SK-N-SH (cell line): ENCODE measurements around the gene ZNF391. TPM values are rescaled to one million over a fixed set of nuclear protein-coding genes. Genes with fewer than 3 reads are reported as not detected.

ENCODE experiments used
- CTCF ChIA-PET: fragments of 300-600, 350-600 bp; formaldehyde crosslinking; extraction: SDS; loops from one replicate; lab custom pipeline; 2021; lab: Yijun Ruan, JAX
- POLR2A ChIA-PET: fragments of 350-600 bp; sonication (Branson Sonifier 250); formaldehyde crosslinking; extraction: SDS; loops from one replicate; lab custom pipeline; 2020; ENCODE audit warnings: antibody characterized with exemption, inconsistent platforms; lab: Yijun Ruan, JAX
- DNase-seq: peaks from one replicate; pipeline ENCODE4 v3.0.0; 2012
- H2AFZ ChIP-seq: fragments of 200-600 bp; sonication (generic); 2 replicates; pipeline ENCODE4 v1.8.1; 2016; ENCODE audit warnings: antibody characterized with exemption, mild to moderate bottlenecking, low read depth
- H3F3A ChIP-seq: fragments of 200-600 bp; sonication (generic); replicated peaks from 2 replicates; pipeline ENCODE3; 2016; ENCODE audit warnings: antibody characterized with exemption, mild to moderate bottlenecking; ENCODE audit not compliant: insufficient read depth
- H3K27ac ChIP-seq, 2 experiments: fragments of 200-500 bp in 1 of 2; fragments of 200-600 bp in 1 of 2; sonication (Bioruptor generic) in 1 of 2; sonication (generic), shearing (Covaris generic) in 1 of 2; 2 replicates each; pipeline versions ENCODE4 v1.5.1 to v1.6.1; 2014 to 2016; ENCODE audit warnings: low read depth in 2 of 2, inconsistent platforms in 1 of 2, low read length in 1 of 2, mild to moderate bottlenecking in 1 of 2, mixed read lengths in 1 of 2
- H3K27me3 ChIP-seq: fragments of 200-600 bp; sonication (generic), shearing (Covaris generic); 2 replicates; pipeline ENCODE4 v1.6.1; 2016; ENCODE audit warnings: mixed run types; ENCODE audit not compliant: insufficient read depth
- H3K36me3 ChIP-seq, 2 experiments: fragments of 200-500 bp in 1 of 2; fragments of 200-600 bp in 1 of 2; sonication (Bioruptor generic) in 1 of 2; sonication (generic) in 1 of 2; replicated peaks in 1 of 2; 2 replicates each; pipeline versions ENCODE3 to v1.5.1; 2014 to 2016; ENCODE audit warnings: low read length in 1 of 2, mild to moderate bottlenecking in 1 of 2; ENCODE audit not compliant: insufficient read depth in 2 of 2, control insufficient read depth in 1 of 2
- H3K4me1 ChIP-seq, 2 experiments: fragments of 200-500 bp in 1 of 2; fragments of 200-600 bp in 1 of 2; sonication (Bioruptor generic) in 1 of 2; sonication (generic), shearing (Covaris generic) in 1 of 2; 2 replicates each; pipeline versions ENCODE4 v1.5.1 to v1.6.1; 2014 to 2016; ENCODE audit warnings: low read depth in 1 of 2, low read length in 1 of 2, mixed run types in 1 of 2; ENCODE audit not compliant: insufficient read depth in 2 of 2, control insufficient read depth in 1 of 2
- H3K4me2 ChIP-seq: fragments of 200-600 bp; sonication (generic), shearing (Covaris generic); 2 replicates; pipeline ENCODE4 v1.6.1; 2017; ENCODE audit warnings: mixed run types
- H3K4me3 ChIP-seq, 2 experiments: fragments of 200-500 bp in 1 of 2; fragments of 200-600 bp in 1 of 2; sonication (Bioruptor generic) in 1 of 2; sonication (generic), shearing (Covaris generic) in 1 of 2; 2 replicates each; pipeline versions ENCODE4 v1.5.1 to v1.8.1; 2014 to 2016; ENCODE audit warnings: low read depth in 2 of 2, inconsistent platforms in 1 of 2, low read length in 1 of 2, mild to moderate bottlenecking in 1 of 2, mixed read lengths in 1 of 2, moderate library complexity in 1 of 2
- H3K79me2 ChIP-seq: fragments of 200-600 bp; sonication (generic); 2 replicates; pipeline ENCODE4 v1.8.1; 2017; ENCODE audit warnings: mild to moderate bottlenecking; ENCODE audit not compliant: insufficient read depth
- H3K9ac ChIP-seq: fragments of 200-600 bp; sonication (generic); 2 replicates; pipeline ENCODE4 v1.6.1; 2017; ENCODE audit warnings: mixed run types
- H3K9me2 ChIP-seq: fragments of 200-600 bp; sonication (generic); 2 replicates; pipeline ENCODE4 v1.6.1; 2017; ENCODE audit warnings: mixed run types
- H3K9me3 ChIP-seq: fragments of 200-600 bp; sonication (generic); 2 replicates; pipeline ENCODE4 v1.6.1; 2017; ENCODE audit warnings: mixed run types, mild to moderate bottlenecking, moderate library complexity
- H4K20me1 ChIP-seq: fragments of 200-600 bp; sonication (generic); 2 replicates; pipeline ENCODE4 v1.6.1; 2017; ENCODE audit warnings: mild to moderate bottlenecking, mixed run types; ENCODE audit not compliant: insufficient read depth
- CHD2 ChIP-seq: fragments of 150-350 bp; IDR thresholded peaks from 2 replicates; pipeline ENCODE4 v1.6.1; 2018; ENCODE audit warnings: low read length; ENCODE audit not compliant: partially characterized antibody
- ELF1 ChIP-seq: IDR thresholded peaks from 2 replicates; pipeline ENCODE4 v1.4.0; 2012
- EP300 ChIP-seq, 2 experiments: IDR thresholded peaks; 2 replicates each; pipeline versions ENCODE4 v1.4.0 to v1.6.1; 2012; ENCODE audit warnings: borderline replicate concordance in 1 of 2, low read depth in 1 of 2, low read length in 1 of 2
- EZH2phosphoT487 ChIP-seq: fragments of 200-600 bp; sonication (generic); IDR thresholded peaks from 2 replicates; pipeline ENCODE4 v1.6.1; 2017; ENCODE audit warnings: low read depth, mixed run types, mild to moderate bottlenecking, antibody characterized with exemption, moderate library complexity, borderline replicate concordance
- FOSL2 ChIP-seq: IDR thresholded peaks from 2 replicates; pipeline ENCODE4 v1.4.0; 2012; ENCODE audit warnings: low read depth, mild to moderate bottlenecking, moderate library complexity, borderline replicate concordance
- FOXM1 ChIP-seq: IDR thresholded peaks from 2 replicates; pipeline ENCODE4 v1.4.0; 2012; ENCODE audit warnings: low read depth, mild to moderate bottlenecking
- GATA2 ChIP-seq: sonication (generic); formaldehyde crosslinking; IDR thresholded peaks from 2 replicates; pipeline ENCODE4 v1.5.0; 2020; ENCODE audit warnings: mild to moderate bottlenecking, missing genetic modification reagents
- IRF3 ChIP-seq: fragments of 150-350 bp; IDR thresholded peaks from 2 replicates; pipeline ENCODE4 v1.6.1; 2016; ENCODE audit warnings: mild to moderate bottlenecking, low read depth, low read length
- MAX ChIP-seq: IDR thresholded peaks from 2 replicates; pipeline ENCODE4 v1.4.0; 2012; ENCODE audit warnings: low read depth
- MEF2A ChIP-seq: IDR thresholded peaks from 2 replicates; pipeline ENCODE4 v1.4.0; 2012; ENCODE audit warnings: low read depth, borderline replicate concordance
- MXI1 ChIP-seq: IDR thresholded peaks from 2 replicates; pipeline ENCODE4 v1.6.1; 2012; ENCODE audit warnings: mild to moderate bottlenecking, low read depth, low read length, improper control_type of control experiment
- POLR2AphosphoS5 ChIP-seq: IDR thresholded peaks from 2 replicates; pipeline ENCODE4 v1.6.1; 2012; ENCODE audit warnings: low read depth, low read length
- RAD21 ChIP-seq: IDR thresholded peaks from 2 replicates; pipeline ENCODE4 v1.6.1; 2012; ENCODE audit warnings: mild to moderate bottlenecking, low read length
- REST ChIP-seq: IDR thresholded peaks from 2 replicates; pipeline ENCODE4 v1.6.1; 2012; ENCODE audit warnings: mild to moderate bottlenecking, low read depth, low read length, moderate library complexity
- RXRA ChIP-seq: IDR thresholded peaks from 2 replicates; pipeline ENCODE4 v1.4.0; 2012; ENCODE audit warnings: low read depth, mild to moderate bottlenecking, borderline replicate concordance
- SMC3 ChIP-seq: IDR thresholded peaks from 2 replicates; pipeline ENCODE4 v1.6.1; 2012; ENCODE audit warnings: low read depth, low read length, improper control_type of control experiment
- TAF1 ChIP-seq: IDR thresholded peaks from 2 replicates; pipeline ENCODE4 v1.6.1; 2012; ENCODE audit warnings: low read depth, mild to moderate bottlenecking, low read length, moderate library complexity, borderline replicate concordance
- TCF12 ChIP-seq: IDR thresholded peaks from 2 replicates; pipeline ENCODE4 v1.4.0; 2012
- USF1 ChIP-seq: IDR thresholded peaks from 2 replicates; pipeline ENCODE4 v1.4.0; 2012; ENCODE audit warnings: low read depth, borderline replicate concordance
- USF2 ChIP-seq: fragments of 150-350 bp; IDR thresholded peaks from 2 replicates; pipeline ENCODE4 v1.6.1; 2017; ENCODE audit warnings: antibody characterized with exemption, low read length, low read depth, borderline replicate concordance
- whole genome bisulfite sequencing: methylation state at CpG from one replicate; pipeline ENCODE4 v1.1.6; 2017; ENCODE audit warnings: low lambda C conversion rate; 5-methylcytosine and 5-hydroxymethylcytosine counted together
- polyA plus RNA-seq, 3 experiments: library from polyadenylated mRNA; depleted of rRNA; stranded (reverse); fragments of >200 nt; gene quantifications; 2 replicates each; pipeline ENCODE4 v1.2.3, GENCODE V29; 2012

The ZNF391 gene
- polyA plus RNA-seq, 1 of the 3 experiments (the other 2 are of a cell fraction) = 0.77 TPM

- TF ChIP-seq FOXM1 (no peak), EZH2phosphoT487 (no peak), POLR2AphosphoS5 (no peak), MEF2A (no peak), RXRA (no peak), GATA2 (CRISPR knock-in tag) (no peak), TAF1 (no peak), MXI1 (no peak), FOSL2 (no peak), USF2 (no peak), SMC3 (no peak)
- TF ChIP-seq, all 33 proteins: peak for 0
- Histone ChIP-seq H3K79me2 (no peaks in the 10 kb centered on the region), H3F3A (no peaks in the 10 kb centered on the region), H4K20me1 (no peaks in the 10 kb centered on the region), H3K4me2 (no peak overlapping the region), H3K9me2 (no peaks in the 10 kb centered on the region), H2AFZ (no peak overlapping the region), H3K4me3 (no peak overlapping the region), H3K27ac (no peak overlapping the region), H3K27me3 (no peaks in the 10 kb centered on the region), H3K9me3 (no peaks in the 10 kb centered on the region), H3K4me1 (no peaks in the 10 kb centered on the region), H3K9ac (no peak overlapping the region), H3K36me3 (no peaks in the 10 kb centered on the region)
- WGBS = 0% methylated on average over 1 of the region's 1 CpG
- CTCF ChIA-PET = interaction anchor here (1.0 kb wide), 1 partner anchor 12 kb away, joined by 3 read pairs; no protein-coding TSS in a partner anchor
- POLR2A ChIA-PET = no interaction called here
- no peak for DNase-seq
Observed at GRCh38 chr6:27414996-27415395, 26.4 kb downstream of the ZNF391 start.

- no peaks in the 10 kb centered on the region for H3K79me2 ChIP-seq
- no peaks in the 10 kb centered on the region for H3K9me2 ChIP-seq
- ChIA-PET POLR2A (no interaction called here), CTCF (no interaction called here)
- no peak overlapping the region for H3K4me3 ChIP-seq
- H2AFZ ChIP-seq = no peak overlapping the region
- no peak overlapping the region for H3K9ac ChIP-seq
- no peak overlapping the region for H3K27ac ChIP-seq
- no peaks in the 10 kb centered on the region for H3K4me1 ChIP-seq
- DNase-seq = no peak
- TF ChIP-seq EZH2phosphoT487 (no peak), USF1 (no peak), MAX (no peak), USF2 (no peak), CHD2 (no peak), EP300 (IDR thresholded peaks at IDR 0.05; ENCODE audit: borderline replicate concordance in 1 of 2, low read depth in 1 of 2, low read length in 1 of 2) (no peak), SMC3 (no peak), REST (no peak), POLR2AphosphoS5 (no peak), IRF3 (no peak), TCF12 (no peak), ELF1 (no peak), RAD21 (no peak)
- H3K4me2 ChIP-seq = no peak overlapping the region
- H4K20me1 ChIP-seq = no peaks in the 10 kb centered on the region
- no peaks in the 10 kb centered on the region for H3F3A ChIP-seq
- no peaks in the 10 kb centered on the region for H3K27me3 ChIP-seq
- no peaks in the 10 kb centered on the region for H3K36me3 ChIP-seq
- 4% methylated on average over 2 of the region's 2 CpGs for WGBS
- no peaks in the 10 kb centered on the region for H3K9me3 ChIP-seq
Observed at GRCh38 chr6:27415898-27416297, 27.3 kb downstream of the ZNF391 start.
